ENCODE data around the gene FFAR3.
A peak's percentile ranks its signal among the peaks of the same experiment; 100 is the strongest.
"Not testable (repeated sequence)": the region's sequence is repeated elsewhere in the genome, so short reads cannot be mapped to it uniquely, and the experiment has no call there.

FFAR3 gene

DNA sequence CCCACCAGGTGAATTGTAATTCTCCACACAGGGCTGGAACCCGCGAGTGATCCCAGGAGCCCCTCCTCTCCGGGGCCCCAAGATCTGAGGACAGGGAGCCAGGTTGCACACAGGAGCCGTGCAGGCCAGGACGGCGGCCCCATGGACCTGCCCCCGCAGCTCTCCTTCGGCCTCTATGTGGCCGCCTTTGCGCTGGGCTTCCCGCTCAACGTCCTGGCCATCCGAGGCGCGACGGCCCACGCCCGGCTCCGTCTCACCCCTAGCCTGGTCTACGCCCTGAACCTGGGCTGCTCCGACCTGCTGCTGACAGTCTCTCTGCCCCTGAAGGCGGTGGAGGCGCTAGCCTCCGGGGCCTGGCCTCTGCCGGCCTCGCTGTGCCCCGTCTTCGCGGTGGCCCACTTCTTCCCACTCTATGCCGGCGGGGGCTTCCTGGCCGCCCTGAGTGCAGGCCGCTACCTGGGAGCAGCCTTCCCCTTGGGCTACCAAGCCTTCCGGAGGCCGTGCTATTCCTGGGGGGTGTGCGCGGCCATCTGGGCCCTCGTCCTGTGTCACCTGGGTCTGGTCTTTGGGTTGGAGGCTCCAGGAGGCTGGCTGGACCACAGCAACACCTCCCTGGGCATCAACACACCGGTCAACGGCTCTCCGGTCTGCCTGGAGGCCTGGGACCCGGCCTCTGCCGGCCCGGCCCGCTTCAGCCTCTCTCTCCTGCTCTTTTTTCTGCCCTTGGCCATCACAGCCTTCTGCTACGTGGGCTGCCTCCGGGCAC lies 6.7 kb upstream of the FFAR3 start:
- DNase-seq: no peak

DNA sequence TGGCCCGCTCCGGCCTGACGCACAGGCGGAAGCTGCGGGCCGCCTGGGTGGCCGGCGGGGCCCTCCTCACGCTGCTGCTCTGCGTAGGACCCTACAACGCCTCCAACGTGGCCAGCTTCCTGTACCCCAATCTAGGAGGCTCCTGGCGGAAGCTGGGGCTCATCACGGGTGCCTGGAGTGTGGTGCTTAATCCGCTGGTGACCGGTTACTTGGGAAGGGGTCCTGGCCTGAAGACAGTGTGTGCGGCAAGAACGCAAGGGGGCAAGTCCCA lies 6.1 kb upstream of the FFAR3 start:
- DNase-seq: no peak

DNA sequence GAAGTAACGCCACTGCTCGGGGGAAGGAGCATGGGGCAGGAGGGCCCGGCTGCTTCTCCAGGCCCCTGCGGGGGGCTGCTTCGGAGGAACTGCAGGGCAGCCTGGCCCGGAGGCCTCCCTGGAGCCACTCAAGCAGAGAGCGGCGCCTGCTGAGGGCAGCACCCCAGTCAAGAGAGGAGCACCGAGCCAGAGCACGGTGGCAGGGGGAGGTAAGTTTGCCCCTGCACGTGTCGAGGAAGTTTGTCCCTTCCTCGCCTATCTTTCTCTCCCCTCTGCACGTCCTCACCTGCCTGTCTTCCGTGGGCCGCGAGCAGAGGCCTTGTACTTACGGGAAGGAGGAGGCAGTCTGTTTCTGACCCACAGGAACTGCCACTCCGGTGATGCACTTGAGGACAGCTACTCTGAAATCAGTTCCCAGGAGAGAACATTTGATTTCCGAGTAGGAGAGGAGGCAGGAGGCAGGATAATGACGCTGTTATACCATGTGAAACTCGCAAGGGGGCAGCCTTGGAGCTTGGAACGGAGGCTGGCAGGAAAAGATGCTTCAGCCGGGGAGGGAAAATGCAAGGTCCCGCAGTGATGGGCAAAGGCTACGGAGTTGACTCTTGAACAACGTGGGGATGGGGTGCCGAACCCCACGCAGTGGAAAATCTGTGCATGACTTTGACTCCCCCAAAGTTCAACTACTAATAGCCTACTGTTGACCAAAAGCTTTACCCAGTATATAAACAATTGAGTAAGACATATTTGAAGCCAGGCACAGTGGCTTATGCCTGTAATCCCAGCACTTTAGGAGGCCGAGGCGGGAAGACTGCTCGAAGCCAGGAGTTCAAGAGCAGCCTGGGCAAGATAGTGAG lies 5.6 kb upstream of the FFAR3 start:
- DNase-seq: peak; percentile 61

DNA sequence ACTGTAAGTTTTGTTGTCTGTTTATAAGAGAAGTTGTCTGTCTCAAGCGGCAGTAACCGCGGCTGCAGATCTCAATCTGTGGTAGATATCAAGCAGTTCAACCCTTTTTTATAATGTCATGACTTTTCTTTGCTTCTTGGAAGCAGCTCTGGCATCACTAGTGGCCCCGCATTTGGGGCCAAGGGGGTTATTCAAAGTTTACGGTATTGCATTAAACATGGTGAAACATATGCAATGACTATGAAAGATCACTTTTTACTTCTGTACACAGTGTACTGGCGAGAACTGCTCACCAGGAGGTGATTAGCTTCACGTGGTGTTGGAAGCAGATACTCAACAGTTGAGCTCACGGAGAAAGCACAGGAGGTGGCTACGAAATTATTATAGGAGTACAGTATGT lies 4.6 kb upstream of the FFAR3 start:
- no peak for DNase-seq

DNA sequence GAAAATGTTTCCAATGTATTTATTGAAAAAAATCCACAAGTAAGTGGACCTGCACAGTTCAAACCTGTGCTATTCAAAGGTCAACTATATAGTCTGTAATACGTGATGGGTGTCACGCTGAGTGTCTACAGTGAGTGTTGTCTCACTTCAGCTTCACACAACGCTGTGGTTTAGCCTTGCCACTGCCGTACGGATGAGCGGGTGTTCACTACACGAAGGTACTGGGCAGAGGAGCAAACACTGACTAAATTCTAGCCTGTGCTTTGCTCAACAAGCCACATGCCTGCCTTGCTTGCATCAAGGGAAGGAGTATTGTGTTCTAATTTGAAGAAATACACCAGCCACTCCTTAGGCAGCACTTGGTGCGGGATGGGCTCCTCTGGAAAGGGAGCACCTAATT lies 3.4 kb upstream of the FFAR3 start:
- DNase-seq: no peak

DNA sequence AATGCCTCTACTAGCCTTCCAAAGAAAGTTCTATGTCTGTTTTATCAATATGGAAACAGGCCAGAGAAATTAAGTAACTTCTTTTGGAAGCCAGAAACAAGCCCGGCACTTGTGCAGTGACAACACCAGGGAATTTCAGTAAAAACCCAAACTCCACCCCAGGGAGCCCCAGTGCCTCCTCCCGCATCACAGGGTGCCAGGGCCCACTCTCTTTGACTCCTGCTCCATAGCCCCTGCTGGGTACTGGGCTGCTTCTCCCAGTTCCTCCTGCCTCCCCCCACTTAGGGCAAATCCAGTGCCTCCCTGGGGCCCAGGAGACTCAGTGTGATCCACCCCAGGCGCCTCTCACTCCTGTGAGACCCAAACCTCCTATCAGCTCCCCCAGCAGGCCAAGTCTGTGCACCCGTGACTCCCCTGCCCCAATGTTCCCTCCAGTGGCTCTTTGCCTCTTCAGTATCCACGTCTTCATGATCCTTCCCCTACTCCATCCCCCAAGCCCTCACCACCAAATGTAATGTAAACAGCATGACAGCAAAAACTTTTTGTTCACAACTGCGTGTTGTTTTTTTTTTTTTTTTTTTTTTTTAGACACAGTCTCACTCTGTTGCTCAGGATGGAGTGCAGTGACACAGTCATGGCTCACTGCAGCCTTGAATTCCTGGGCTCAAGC lies 2.3 kb upstream of the FFAR3 start:
- no peak for DNase-seq

DNA sequence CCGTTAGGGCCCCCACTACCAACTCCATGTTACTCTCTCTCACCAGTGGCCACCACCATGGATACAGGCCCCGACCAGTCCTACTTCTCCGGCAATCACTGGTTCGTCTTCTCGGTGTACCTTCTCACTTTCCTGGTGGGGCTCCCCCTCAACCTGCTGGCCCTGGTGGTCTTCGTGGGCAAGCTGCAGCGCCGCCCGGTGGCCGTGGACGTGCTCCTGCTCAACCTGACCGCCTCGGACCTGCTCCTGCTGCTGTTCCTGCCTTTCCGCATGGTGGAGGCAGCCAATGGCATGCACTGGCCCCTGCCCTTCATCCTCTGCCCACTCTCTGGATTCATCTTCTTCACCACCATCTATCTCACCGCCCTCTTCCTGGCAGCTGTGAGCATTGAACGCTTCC lies 574 bp downstream of the FFAR3 start:
- DNase-seq: not testable (repeated sequence)

DNA sequence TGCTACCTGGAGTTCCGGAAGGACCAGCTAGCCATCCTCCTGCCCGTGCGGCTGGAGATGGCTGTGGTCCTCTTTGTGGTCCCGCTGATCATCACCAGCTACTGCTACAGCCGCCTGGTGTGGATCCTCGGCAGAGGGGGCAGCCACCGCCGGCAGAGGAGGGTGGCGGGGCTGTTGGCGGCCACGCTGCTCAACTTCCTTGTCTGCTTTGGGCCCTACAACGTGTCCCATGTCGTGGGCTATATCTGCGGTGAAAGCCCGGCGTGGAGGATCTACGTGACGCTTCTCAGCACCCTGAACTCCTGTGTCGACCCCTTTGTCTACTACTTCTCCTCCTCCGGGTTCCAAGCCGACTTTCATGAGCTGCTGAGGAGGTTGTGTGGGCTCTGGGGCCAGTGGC lies 1.1 kb downstream of the FFAR3 start:
- DNase-seq: not testable (repeated sequence)

DNA sequence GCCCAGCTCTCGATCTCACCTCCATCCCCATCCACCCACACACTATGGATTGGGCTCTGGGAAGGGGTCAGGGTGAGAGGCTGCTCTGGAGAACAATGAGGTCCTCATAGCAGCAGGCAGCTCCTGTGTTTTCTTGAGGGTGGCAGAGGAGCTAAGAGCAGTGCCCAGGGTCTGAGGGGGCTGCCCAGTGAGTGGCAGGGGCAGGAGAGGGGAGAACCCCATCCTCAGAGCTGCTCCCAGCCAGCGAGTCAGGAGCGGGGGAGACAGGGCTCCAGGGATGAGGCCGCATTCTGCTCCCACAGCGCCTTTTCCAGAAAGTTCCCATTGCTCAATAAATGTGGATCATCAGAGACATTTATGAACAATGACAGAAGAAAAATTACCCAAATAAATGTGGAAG lies 1.8 kb downstream of the FFAR3 start:
- DNase-seq: not testable (repeated sequence)

DNA sequence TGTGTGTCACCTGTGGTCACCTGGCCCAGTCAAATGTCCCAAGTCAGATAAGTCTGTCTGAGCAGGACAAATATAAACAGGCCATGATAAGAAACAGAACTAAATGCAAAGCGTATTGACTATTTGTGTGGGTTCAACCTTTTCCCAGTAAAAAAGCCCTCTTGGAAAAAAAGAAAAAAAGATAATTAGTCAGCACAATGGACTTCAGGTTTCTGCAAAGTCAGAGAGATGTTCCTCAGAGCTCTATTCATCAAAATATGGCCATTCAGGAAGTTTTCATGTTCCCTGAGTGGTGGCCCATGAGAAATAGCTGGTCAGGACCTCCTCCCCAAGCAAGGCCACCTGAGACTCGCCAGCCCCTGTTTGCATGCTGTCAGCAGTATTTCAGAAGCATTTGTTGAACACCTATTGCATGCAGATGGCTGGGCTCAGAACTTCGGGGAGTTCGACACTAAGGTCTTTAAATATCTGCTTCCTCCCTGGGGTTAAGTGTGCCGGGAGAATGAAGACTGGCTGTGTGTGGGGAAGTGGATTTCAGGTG lies 2.7 kb downstream of the FFAR3 start:
- DNase-seq: no peak

DNA sequence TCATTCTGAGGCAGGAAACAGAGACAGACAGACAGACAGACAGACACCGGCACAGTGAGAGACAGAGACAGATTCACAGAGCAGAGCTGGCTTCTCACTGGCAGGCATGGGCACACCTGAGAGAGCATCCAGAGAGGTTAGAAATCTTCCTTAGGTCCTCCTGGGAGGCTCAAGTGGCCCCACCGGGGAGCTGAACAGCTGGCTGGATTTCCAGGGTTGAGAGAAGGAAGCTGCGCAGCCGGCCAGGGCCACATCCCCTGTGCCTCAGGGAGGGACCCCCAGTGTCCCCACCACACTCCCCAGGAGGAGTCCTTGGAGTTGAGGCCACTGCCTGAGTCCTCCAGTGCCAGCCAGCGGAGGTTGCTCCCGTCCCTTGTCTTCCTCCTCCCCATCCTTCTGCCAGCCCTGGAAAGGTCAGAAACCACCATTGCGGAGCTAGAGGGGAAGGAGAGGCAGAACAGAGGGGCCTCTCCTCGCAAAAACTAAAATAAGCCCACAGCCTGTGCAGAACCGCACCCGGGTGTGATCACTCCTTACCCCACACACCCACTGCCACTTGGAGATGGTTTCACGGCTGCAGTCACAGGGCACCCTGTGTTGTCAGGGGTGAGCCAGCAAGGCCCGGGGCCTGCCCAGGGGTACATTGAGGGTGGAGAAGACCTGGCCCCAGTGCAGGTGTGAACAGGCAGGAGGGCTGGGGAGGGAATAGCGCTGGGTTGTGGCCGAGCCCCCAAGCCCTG lies 4.2 kb downstream of the FFAR3 start:
- DNase-seq: no peak

DNA sequence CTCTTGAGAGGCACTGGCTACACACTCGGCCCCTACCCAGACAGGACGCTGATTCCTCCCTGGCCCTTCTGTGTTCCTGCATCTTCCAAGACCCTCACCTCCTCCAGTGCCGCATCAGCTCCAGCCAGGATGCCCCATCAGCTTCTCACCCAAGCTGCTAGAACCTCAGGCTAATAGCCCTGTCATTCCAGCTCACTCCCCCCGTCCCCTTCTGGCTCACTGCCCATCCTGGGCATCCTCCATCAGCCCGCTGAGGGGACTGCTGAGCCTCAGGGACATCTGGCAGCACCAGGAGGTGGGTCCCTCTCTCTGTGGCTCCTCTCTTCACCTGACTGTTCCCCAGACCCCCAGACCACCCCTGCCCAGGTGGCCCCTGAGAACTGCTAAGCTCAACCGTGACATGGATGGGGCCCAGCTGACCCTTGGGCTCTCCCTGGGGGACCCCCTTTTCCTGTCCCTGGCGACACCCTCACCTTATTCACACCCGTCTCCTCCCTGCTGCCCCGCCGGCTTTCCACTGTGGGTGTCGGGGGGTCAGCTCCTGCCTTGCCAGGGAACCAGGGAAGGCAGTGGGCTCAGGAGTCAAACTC lies 4.8 kb downstream of the FFAR3 start:
- no peak for DNase-seq

DNA sequence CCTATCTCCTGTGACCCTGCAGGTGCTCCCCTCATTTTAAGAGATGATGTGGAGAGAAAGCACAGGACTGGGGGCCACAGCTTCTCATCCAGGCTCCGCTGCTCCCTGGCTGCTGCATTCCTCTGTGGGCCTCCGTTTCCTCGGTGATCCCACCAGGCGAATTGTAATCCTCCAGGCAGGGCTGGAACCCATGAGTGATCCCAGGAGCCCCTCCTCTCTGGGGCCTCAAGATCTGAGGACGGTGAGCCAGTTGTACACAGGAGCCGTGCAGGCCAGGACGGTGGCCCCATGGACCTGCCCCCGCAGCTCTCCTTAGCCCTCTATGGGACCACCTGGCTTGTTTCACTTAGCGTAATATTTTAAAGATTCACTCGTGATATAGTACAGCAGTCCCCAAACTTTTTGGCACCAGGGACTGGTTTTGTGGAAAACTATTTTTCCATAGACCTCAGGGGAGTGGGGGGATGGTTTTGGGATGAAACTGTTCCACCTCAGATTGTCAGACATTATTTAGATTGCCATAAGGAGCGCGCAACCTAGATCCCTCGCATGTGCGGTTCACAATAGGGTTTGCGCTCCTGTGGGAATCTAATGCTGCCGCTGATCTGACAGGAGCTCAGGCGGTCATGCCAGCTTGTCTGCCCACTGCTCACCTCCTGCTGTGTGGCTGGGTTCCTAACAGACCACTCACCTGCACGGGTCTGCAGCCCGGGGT lies 5.6 kb downstream of the FFAR3 start:
- no peak for DNase-seq

DNA sequence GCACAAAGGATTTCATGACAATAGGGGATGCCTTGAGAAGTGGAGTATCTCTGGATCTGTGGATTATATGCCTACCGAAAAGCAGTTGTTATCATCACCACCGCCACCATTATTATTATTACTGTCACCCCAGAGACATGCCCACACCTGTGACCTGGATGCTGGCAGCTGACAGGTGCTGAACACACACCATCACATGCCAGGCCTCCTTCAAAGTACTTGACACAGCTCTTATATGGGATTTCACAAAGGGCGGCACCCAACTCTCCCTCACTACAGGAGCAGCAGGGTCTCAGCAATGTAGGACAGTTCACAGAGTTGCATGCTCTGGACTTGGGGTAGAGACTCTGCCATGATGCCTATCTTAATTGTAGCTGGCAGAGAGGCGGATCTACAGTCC lies 7.0 kb downstream of the FFAR3 start:
- no peak for DNase-seq

DNA sequence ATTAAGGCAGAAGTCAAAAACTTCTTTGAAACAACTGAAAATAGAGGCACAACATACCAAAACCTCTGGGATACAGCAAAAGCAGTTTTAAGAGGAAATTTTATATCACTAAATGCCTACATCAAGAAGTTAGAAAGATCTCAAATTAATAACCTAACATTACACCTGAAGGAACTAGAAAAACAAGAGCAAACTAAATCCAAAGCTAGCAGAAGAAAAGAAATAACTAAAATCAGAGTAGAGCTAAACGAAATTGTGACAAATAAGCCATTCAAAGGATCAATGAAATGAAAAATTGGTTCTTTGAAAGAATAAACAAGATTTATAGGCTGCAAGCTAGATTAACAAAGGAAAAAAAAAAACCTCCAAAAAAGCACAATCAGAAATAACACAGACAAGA lies 10.1 kb downstream of the FFAR3 start:
- DNase-seq: no peak

DNA sequence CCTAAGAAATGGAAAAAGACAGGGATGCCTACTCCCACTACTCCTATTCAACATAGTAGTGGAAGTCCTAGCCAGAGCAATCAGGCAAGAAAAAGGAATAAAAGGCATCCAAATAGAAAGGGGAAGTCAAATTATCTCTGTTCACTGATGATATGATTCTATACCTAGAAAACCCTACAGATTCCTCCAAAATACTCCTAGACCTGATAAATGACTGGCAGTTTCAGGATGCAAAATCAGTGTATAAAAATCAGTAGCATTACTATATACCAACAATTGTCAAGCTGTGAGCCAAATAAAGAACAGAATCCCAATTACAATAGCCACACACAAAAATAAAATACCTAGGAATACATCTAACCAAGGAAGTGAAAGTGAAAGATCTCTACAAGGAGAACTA lies 11.3 kb downstream of the FFAR3 start:
- DNase-seq: no peak

DNA sequence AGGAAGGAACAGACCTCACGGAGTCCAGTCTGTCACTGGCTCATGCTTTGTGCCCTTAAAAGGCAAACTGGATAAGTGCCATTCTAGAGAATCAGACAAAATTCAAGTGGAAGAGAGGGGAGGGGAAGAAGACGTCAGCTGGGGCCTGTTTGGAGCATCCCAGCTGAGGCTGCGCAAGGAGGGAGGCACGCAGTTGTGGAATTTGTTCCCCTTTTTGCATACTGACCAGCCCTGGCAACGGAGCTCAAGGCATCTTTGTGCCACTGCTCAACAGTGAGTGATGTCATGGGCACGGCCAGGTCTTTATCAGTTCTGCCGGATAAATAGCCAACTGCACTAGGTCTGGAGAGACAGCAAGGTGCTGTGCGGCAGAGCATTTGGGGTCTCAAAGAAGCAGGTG lies 12.5 kb downstream of the FFAR3 start, which contains the start of gene GPR42:
GPR42 (plus strand) TSS at position 347 of the 400 bp plus-strand sequence. CDS start 292 bp downstream, outside the sequence.
- DNase-seq: no peak

DNA sequence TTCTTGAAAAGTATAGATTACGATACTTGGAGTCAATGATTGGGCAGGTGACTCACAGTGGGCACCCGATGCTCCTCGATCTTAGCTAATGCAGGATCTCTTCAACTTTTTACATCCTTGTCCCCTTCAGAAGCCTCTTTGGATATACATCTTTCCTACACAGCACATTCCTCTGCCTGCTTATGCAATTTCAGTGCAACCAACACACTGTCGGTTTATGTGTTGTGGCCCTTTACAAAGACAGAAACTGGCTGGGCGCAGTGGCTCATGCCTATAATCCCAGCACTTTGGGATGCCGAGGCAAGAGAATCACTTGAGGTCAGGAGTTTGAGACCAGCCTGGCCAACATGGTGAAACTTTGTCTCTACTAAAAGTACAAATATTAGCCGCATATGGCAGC lies 15.2 kb downstream of the FFAR3 start:
- no peak for DNase-seq

DNA sequence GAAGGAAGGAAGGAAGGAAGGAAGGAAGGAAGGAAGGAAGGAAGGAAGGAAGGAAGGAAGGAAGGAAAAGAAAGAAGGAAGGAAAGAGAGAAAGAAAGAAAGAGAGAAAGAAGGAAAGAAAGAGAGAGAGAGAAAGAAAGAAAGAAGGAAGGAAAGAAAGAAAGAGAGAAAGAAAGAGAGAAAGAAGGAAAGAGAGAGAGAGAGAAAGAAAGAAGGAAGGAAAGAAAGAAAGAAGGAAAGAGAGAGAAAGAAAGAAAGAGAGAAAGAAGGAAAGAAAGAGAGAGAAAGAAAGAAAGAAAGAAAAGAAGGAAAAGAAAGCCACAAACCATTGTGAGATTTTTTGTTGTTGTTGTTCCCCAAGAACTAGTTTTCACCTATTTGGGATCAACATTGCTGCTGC lies 15.8 kb downstream of the FFAR3 start:
- DNase-seq: not testable (repeated sequence)

DNA sequence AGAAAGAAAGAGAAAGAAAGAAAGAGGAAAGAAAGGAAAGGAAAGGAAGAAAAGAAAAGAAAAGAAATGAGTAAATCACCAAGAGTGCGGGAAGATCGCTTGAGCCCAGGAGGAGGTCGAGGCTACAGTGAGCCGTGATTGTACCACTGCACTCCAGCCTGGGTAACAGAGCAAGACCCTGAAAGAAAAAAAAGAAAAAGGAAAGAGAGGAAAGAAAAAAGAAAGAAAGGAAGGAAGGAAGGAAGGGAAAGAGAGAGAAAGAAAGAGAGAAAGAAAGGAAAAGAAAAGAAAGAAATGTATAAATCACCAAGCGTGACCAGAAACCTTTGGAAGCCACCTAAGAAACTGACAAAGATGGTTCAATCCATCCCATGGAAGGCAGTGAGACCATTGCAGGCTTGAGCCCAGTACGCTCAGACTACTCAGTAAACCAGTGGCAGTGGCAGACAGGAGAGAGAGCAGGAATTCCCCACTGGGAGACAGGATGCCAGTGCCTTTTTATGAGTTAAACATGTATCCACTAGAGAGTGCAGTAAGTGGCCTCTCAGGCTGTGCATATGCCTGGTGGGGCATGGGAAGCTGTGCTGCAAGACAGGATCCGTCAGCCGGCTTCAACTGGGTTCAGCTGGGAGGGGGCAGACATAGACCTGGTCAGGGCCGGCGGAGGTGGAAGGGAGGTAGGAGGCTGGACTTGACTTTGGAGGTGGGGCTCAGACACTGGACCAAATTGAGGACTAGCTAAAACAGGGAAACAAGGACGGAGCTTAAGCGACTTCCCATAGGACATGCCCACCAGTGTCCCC lies 17.4 kb downstream of the FFAR3 start:
- no peak for DNase-seq

DNA sequence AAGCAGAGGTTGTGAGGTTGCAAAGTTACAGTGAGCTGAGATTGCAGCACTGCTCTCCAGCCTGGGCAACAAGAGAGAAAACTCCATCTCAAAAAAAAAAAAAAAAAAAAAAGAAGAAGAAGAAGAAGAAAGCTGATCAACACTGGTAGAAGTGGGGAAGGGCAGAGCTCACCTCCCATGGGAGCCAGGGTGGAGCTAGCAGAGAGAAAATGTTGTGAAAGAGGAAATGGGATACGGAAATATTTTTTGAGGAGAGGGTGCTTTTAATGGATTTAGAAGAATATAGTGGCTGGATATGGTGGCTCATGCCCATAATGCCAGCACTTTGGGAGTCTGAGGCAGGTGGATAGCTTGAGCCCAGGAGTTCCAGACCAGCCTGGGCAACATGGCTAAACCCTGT lies 19.4 kb downstream of the FFAR3 start:
- DNase-seq: no peak
